GM21723 (cell line): Measurements from ENCODE around the gene GOLGA6A.
"Not testable (repeated sequence)": the region's sequence is repeated elsewhere in the genome, so short reads cannot be mapped to it uniquely, and the experiment has no call there.

Experiments used
- ATAC-seq: cut with Tn5 transposase; IDR thresholded peaks from one replicate; pipeline ENCODE4 v1.9.1; 2021; ENCODE audit warnings: mild to moderate bottlenecking, moderate library complexity; ENCODE audit not compliant: unreplicated experiment

GOLGA6A gene, protein sequence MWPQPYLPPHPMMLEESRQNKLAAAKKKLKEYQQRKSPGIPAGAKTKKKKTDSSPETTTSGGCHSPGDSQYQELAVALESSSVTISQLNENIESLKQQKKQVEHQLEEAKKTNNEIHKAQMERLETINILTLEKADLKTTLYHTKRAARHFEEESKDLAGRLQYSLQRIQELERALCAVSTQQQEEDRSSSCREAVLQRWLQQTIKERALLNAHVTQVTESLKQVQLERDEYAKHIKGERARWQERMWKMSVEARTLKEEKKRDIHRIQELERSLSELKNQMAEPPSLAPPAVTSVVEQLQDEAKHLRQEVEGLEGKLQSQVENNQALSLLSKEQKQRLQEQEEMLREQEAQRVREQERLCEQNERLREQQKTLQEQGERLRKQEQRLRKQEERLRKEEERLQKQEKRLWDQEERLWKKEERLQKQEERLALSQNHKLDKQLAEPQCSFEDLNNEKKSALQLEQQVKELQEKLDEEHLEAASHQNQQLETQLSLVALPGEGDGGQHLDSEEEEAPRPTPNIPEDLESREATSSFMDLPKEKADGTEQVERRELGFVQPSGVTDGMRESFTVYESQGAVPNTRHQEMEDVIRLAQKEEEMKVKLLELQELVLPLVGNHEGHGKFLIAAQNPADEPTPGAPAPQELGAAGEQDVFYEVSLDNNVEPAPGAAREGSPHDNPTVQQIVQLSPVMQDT

DNA sequence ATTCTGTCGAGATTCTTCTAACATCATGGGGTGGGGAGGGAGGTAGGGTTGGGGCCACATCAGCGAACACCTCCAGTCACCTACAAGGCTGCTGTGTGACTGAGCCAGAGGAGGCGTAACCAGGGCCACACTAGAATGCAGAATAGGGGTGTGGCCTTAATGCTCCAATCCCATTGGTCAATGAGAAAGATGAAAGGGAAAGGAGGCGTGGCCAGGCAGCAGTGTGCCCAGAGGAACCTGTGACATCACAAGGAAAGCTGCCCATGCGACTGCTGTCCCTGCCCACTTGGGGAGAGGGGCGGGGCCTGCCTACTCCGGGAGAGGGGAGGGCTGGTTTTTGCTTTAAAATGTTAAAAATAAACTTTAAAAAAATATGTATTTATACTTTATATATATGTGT lies at the start of gene GOLGA6A:
Gene GOLGA6A (minus strand): TSS at position 101 of the 400 bp plus-strand sequence. CDS start 41 bp downstream, at position 60.
- ATAC-seq, result not testable (repeated sequence)

DNA sequence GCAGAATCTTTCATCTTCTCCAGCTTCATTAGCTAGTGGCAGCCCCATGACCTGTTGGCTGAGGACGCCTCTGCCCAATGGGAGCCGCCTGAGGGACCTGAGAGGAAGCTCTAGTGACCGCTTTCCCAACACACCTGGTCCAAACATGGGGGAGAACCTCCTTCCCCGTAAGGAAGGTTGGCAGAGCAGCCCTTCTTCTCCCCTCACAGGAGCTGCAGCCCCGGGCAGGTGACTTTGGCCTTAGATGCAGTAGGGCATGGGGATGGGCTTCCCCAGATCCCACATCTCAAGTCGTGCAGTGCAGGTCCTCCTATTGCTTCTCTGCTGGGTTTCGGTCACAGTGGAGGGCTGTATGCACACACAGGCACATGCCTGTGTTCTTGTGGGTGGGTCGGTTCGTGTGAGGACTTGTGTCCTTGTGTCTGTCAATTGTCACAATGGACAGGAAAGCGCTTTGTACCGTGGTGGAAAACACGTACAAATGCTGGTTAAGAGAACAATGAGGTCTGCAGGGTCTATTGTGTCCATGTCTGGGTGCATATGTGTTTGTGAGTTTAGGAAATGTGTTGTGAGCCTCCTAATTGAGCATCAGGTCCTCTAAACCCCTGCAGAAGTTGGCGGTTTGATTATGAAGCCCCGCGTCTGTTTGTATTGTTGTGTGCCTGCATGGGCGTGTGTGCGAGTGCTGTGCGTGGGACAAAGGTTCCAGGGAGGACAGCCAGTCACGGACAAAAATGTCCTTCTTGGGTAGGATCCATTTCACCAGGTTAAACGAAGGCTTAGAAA lies 49.5 kb upstream of the GOLGA6A start:
- ATAC-seq, result no peak

DNA sequence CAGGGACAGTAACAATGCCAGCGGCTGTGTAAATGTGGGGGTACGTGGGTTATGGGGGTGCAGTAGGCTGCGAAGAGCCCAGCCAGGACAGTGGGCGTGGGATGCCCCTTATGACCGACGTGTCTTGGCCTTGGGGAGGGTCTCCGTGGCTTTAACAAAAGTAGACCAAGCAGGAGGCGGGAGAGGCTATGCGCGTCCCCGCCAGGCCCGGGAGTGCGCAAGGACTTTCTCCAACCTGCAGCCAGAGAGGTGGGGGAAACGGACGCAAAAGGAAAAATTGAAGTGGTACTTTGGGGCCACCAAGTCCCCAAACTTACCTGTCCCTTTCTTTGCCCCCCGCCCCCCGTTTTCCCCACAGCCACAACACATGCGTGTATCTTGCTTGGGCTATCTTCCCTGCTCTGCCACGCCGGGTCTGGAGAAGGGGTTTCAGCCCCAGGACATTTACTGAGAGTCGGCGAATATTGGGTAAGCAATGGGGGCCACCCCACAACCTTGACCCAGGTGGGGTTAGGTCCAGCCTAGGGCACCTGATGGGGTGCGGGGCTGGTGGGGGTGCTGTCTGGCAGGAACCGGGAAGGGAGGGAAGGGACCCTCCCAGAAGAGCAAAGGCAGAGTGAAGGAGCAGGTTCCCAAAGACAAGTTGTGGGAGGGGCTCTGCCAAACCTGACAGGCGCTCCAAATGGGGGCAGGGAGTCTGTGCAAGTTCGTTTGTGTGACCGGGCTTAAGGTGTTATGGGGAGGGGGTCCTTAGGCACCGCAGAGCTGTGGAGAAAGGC lies 48.7 kb upstream of the GOLGA6A start:
- ATAC-seq, result no peak

DNA sequence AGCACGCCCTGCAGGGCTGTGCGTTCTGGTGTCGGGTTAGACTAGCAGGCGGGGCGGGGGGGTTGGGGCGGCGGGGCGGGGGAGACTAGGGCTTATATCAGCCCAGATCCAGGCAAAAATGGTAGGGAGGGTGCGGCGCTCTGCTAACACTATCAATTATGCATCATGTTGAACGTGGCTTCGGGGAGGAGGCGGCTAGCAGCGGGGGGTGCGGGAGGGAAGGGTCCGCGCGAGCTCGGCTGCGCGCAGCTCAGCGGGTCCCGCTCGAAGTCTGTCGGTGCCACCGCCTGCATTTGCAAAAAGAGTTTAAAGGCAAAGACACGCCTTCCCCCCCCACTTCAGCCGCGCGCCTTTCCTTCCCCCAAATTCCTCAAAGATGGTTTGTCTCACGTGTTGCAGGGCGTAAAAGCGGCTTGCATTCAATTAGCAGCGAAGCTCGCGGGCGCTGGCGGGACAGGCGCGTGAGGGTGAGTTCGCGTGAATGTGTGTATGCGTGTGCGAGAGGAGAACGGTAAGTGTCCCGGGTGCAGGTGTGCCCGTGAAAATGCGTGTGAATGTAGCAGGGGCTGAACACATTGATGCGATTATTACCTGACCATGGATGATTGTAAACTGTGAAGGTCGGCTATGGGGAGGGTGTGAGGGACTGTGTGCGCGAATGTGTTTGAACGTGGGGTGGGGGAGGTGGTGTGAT lies 48.0 kb upstream of the GOLGA6A start, which contains the start of gene ISLR2:
Gene ISLR2 (plus strand): TSS at position 432 of the 694 bp plus-strand sequence. CDS start 2,169 bp downstream, outside the sequence.
- no peak for ATAC-seq

DNA sequence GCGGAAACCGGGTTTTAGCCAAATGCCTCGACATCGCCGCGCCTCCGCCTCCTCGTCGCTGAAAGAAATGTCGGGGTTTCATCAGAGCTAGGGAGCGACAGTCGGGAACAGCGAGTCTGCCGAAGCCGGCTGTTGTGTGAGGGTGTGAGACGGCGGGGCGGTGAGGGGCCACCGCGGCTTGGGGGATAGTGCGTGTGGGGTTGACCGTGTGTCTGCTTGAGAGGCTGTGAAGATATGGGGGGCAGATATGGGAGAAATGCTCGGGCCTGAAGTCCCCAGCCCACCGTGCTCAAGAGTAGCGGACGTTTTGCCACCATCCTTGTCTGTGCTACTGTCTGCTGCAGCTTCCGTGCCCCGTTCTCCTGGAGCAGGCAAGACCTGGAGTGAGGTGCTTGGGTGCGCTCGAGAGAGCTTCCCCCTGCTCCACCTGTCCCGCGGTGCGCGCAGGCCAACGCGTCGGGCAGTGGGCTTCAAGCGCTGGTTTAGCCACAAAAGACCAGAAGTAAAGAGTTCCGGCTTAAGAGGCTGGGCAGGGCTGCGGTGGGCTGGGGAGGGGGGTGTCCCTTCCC lies 47.3 kb upstream of the GOLGA6A start:
- ATAC-seq, result no peak

DNA sequence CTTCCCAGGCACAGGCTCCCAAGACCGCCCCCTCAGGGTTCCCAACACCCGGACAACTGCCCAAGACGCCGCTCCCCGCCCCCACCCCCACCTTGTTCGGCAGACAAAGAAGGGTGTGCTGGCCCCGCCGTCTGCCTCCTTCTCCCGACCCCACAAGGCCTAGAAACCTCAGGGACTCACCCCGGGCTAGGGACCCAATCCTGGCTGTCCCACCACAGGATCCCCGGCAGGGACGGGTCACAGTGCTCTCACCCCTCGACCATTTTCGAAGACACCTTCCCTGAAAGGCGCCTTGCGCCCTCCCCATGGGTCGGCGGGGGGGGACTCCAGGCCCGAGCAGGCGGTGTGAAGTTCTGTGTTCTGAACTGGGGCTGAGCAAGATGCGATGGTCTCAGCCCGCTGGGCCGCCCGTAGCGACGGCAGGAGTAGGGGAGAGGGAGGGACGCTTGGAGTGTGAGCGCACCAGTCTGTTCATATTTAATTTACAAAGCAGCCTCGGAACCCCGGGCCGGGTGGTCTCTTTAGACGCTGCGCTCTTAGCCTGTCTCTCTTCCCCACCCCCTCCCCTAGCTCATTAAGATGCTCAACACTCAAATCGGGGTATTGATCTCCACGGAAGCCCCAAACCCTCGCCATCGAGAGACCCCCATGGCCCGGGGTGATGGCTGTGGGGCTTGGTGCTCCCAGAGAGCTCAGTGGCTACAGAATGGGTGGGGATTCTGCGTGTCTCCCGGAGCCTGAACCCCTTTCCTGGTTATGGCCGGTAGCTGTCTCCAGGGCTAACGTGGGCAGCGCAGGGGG lies 46.6 kb upstream of the GOLGA6A start:
- no peak for ATAC-seq

DNA sequence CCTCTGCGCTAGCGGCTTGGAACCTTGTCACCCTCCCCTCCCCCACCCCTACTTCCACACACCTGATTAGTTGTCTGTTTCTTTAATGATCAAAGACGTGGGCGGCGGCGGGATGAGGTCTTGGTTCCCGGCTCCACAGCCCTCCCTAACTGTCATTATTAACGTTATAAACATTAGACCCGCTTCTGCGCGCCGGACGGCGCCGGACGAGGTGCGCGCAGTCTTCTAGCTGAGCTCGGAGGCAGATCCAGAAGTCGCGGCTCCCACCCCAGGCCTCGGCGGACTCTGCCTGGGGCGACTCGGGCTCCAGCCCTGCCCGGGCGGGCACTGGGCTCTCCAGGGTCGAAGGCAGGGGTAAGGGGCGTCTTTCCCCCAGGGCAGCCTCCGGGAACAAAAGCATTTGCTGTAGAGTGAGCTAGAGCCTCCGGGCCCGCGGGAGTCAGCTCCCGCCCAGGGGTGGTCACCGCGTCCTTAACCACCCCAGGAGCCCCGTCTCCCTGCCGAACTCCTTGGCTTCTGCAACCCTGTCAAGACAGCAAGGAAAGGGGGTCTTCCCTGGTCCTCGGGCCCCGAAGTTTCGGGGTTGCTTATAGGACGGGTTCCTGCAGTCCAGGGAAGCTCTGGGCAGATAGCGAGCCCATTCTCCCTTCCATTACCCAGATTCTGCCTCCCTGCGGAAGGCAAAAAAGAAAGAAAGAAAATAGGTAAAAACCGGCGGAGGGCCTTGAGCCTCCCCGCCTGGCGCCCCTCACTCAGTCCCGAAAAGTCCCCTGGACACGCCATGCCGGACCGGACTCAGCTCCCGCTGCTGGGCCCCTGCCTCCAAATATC lies 45.8 kb upstream of the GOLGA6A start:
- ATAC-seq, result no peak

DNA sequence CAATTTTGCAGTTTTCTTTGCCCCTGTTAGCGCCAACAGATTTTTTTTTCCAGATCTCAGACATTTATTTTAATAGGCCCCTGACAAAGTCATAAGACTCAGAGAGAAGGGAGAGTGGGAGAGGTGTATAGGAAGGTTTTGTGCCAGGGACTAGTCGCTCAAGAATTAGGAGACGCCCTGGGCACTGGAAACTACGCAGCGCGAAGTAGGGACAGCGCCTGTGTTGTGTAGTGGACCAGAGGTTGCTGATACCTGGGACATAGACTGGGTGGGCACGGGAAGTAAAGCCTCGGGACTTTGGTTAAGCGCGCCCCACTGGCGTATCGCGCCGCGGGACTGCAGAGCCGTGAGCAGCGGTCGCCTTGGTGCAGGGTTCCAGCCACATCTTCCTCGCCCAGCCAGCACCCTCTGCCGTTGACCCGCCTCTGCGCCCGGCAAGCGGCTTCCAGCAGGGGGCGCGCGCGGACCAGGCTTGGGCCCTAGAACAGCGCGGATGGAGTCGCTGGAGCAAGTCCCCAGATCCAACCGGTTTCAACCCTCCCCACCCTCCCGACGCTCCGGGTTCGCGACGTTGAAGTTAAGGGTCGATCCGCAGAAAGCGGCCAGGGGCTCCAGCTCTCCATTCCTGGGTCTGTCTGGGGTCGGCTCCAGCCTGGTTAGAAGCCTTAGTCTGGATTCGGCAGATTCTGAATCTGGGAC lies 45.1 kb upstream of the GOLGA6A start:
- peak; percentile 57 for ATAC-seq

DNA sequence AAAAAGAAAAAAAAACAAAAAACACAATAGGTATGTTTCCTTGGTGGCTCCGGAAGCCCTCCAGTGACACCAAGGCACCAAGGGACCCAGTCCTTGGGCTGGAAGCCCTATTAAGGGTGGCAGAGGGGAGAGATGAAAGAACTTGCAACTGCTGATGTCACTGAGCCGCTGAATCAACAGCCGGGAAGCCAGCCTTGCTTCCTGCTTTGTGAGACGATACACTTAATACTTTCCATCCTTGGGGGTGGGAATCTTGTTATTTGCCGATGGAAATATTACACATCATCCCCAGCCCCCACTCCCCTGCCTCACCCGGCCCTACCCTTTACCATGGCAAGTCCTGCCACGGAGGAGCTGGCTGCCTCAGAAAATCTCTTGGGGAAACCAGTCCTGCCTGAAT lies 42.4 kb upstream of the GOLGA6A start:
- ATAC-seq, result no peak

DNA sequence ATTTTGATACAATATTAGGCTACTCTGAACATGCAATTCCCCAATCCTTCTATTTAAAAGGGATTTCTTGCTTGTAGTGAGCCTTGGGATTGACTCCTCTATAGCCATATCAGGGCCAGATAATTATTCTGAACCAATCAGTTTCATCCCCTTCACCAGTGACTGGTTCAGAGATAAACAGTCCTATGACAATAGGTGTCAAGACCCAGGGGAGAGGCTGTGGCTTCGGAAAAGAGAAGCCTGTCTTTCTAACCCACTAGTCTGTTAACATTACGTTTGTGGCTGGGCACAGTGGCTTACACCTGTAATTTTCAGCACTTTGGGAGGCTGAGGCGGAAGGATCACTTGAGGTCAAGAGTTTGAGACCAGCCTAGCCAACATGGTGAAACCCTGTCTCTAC lies 41.8 kb upstream of the GOLGA6A start:
- no peak for ATAC-seq

DNA sequence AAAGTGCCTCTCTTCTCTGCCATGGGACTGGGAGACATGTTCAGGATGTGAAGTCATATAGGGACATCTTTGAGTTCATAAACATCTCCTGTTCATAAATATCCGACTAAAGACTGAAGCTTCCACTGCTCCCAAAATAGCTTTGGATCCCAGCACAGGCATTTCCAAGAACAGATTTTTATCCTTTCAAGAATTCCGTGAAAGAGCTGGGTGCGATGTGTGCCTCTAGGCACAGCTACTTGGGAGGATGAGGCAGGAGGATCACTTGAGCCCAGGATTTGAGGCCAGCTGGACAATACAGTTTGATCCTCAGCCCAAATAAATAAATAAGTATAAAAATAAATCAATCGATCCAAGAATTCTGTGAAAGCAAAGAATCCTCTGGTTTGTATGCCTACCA lies 41.3 kb upstream of the GOLGA6A start:
- no peak for ATAC-seq

DNA sequence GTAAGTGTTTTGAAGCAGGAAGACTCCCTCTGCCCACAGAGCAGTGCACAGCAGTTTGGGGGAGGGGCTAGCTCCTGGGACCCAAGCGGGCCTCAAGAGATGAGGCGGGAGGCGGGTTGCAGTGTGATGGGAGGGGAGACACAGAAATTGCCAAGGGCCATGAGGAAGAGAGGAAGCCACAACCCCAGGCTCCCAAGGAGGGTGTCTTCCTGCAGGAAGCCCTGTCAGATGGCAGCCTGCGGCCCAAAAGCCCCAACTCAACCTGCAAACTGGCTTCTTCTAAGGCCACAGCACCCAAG lies 40.7 kb upstream of the GOLGA6A start:
- ATAC-seq, result no peak

DNA sequence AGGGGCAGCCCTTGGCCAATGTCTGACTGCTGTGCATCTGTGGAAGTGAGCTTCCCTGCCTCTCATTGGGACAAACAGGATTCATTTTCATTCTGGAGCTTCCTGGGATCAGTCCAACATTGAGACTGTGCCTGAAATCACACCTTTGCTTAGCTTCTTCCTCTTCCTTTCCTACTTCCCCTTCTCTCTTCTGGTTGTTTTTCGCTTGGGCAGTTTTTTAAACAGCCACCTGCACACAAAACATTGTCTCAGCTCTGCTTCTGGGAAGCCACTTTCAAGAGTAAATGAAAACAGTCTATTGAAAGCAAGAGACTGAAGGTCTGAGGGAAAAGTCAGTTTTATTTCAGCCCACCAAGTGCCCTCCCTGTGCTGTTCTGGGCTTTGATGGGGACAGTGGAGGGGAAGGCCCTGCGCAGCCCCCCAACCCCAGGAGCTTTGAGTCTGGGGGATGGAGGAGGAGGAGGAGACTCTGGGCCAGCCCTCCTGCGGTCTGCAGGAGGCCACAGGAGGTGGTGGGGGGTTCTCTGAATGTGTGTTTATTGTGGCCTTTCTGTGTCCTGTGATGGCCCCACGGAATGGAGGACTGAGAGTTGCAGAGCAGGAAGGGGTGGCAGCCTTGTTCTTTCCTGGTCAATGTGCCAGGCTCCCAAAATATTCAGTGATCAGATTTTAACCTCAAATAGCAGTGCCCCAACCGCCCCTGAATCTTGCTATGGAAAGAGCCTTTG lies 40.2 kb upstream of the GOLGA6A start:
- no peak for ATAC-seq

DNA sequence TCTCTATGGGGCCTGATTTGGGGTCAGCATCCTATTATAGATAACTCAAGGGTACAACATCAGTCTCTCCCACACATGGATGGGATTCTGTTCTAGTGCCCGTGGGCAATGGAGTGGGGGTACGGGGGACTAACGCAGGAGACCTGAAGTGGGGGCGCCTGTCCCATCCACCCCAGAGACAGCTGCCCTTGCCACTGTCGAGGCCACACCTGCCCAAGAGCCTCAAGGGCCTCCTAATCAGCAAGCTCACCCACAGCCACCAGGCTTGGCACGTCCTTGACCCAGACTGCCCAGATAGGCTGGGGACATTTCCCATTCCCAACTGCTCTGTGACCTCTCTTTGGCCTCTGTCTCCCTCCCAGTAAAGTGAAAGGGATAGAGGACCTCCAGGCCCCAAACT lies 39.5 kb upstream of the GOLGA6A start:
- no peak for ATAC-seq

DNA sequence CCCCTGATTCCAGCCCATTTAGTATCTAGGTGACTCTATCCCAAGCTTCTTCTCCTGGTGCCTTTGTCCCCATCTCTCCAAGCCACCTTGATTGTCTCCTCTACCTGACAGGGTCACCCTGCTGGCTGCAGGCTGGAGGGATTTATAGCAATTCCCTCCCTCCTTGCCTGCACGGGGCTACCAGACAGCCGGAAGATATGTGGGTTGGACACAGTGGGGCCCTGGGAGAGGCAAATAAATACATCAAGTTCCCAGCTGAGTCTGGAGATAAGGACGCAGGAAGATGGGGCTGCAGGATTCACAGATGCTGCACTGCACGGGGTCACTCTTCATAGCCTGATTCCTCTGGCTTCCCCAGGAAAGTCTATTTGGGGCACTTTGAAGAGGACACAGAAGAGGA lies 38.7 kb upstream of the GOLGA6A start:
- no peak for ATAC-seq

DNA sequence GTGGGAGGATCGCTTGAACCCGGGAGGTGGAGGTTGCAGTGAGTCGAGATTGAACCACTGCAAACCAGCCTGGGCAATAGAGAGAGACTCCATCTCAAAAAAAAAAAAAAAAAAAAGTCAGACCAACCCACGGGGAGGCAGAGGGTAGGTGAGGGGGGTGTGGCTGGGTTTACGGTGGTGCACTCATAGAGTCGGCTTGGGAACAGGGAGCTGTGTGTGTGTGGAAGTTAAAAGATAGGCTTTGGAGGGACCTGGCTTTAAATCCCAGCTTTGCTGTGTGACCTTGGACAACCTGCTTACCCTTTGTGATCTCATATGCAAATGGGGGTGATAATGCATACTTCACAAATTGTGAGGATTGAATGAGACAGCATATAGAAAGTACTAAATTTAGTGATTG lies 38.1 kb upstream of the GOLGA6A start:
- no peak for ATAC-seq

DNA sequence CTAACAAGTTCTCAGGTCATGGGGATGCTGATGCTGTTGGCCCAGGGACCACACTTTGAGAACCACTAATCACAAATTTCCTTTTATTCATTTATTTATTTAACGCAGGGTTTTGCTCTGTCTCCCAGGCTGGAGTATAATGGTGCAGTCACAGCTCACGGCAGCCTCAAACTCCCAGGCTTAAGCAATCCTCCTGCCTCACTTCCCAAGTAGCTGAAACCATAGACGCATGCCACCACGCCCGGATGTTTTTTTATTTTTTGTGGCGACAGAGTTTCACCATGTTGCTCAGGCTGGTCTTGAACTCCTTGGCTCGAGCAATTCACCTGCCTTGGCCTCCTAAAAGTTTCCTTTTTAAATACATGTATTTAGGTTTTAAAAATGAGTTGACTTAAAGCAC lies 27.4 kb upstream of the GOLGA6A start:
- no peak for ATAC-seq
